ENCODE measurements around the gene FAT3. TPM values are rescaled to one million over a fixed set of nuclear protein-coding genes. Genes with fewer than 3 reads are reported as not detected.

FAT3 gene
- total and polyA plus RNA-seq, 2 donors (not counting 3 experiments of a cell fraction or from before 2014, with no cell fraction given): 0.08 to 1.4 TPM

GRCh38 chr11:92216789-92217188 is 7.8 kb upstream of the FAT3 start:
- POLR2A ChIA-PET: no interaction called here
- dilution Hi-C loops (cut with MboI; ENCODE audit: extremely low pct_ligation_motif_present, low sequenced_read_pairs): no loop called here

More at GRCh38 chr11:92216789-92217188, 7.8 kb upstream of the FAT3 start:
- intact Hi-C loops (cut with micrococcal nuclease): no loop called here
- no peak overlapping the region for H3K9ac ChIP-seq (replicated peaks; ENCODE audit: extremely low read depth, insufficient read depth, low read length)
- H3K27ac ChIP-seq (ENCODE audit: insufficient read depth, low read depth, low read length): no peak overlapping the region
- CTCF ChIA-PET: no interaction called here
- no peak overlapping the region for H3K4me3 ChIP-seq (replicated peaks in 1 of 3; ENCODE audit: insufficient read depth in 1 of 3, low read depth in 1 of 3, low read length in 3 of 3)
- no TSS peak for BruUV-seq (replicated peaks)
- H3K79me2 ChIP-seq (ENCODE audit: control insufficient read depth, insufficient read depth, low read length): no peaks in the 10 kb centered on the region
- no peaks in the 10 kb centered on the region for H3K9me1 ChIP-seq (replicated peaks; ENCODE audit: control insufficient read depth, extremely low read depth, insufficient read depth, low read length)
- no peak overlapping the region for H2AFZ ChIP-seq (ENCODE audit: low read depth, low read length)
- no peak overlapping the region for H3K4me2 ChIP-seq (ENCODE audit: insufficient read depth, low read length)
- no peaks in the 10 kb centered on the region for H4K20me1 ChIP-seq (replicated peaks; ENCODE audit: control insufficient read depth, extremely low read depth, insufficient read depth, low read length)
- H3K36me3 ChIP-seq (ENCODE audit: control insufficient read depth in 2 of 2, extremely low read depth in 1 of 2, insufficient read depth in 2 of 2, low read length in 2 of 2): no peaks in the 10 kb centered on the region
- DNase-seq (ENCODE audit: low read depth, low spot score) (no peak), FAIRE-seq (no peak)
- no peak for TF ChIP-seq MYC (IDR thresholded peaks at IDR 0.05; ENCODE audit: low read depth, low read length)
- TF ChIP-seq CTCF (IDR thresholded peaks at IDR 0.05; ENCODE audit: extremely low read depth in 1 of 2, insufficient read depth in 1 of 2, low read depth in 1 of 2, low read length in 2 of 2): no peak
- no peak for TF ChIP-seq EZH2 (IDR thresholded peaks at IDR 0.05; ENCODE audit: borderline replicate concordance, low read depth, low read length, severe bottlenecking)
- no peak for TF ChIP-seq JUN (IDR thresholded peaks at IDR 0.05; ENCODE audit: borderline replicate concordance, insufficient read depth, insufficient read length, low read depth)
- TF ChIP-seq FOS (IDR thresholded peaks at IDR 0.05; ENCODE audit: borderline replicate concordance, insufficient read depth, low read length): no peak
- TF ChIP-seq MAX (IDR thresholded peaks at IDR 0.05; ENCODE audit: insufficient read depth, insufficient read length): no peak
- no peak for TF ChIP-seq POLR2AphosphoS5 (IDR thresholded peaks at IDR 0.05; ENCODE audit: insufficient read depth, low read depth, low read length)
- TF ChIP-seq POLR2A (IDR thresholded peaks at IDR 0.05; ENCODE audit: low read depth, low read length): no peak
- TF ChIP-seq GATA2 (IDR thresholded peaks at IDR 0.05; ENCODE audit: insufficient read depth, insufficient read length, low read depth, low read length): no peak
- peaks cover 0 to 3% of the 10 kb centered on the region in 2 experiments for H3K27me3 ChIP-seq (ENCODE audit: control insufficient read depth in 2 of 2, insufficient read depth in 2 of 2, low read length in 2 of 2)
- no peaks in the 10 kb centered on the region for H3K4me1 ChIP-seq (ENCODE audit: control insufficient read depth, extremely low read depth, insufficient read depth, low read length)
- H3K9me3 ChIP-seq (replicated peaks; ENCODE audit: control insufficient read depth, insufficient read depth, low read length): no peaks in the 10 kb centered on the region

All from endothelial cell of umbilical vein (primary cell).